RWPE2 (cell line): Measurements from ENCODE around the gene APBA1.
A peak's percentile ranks its signal among the peaks of the same experiment; 100 is the strongest.

Experiments used
- ATAC-seq: fragments of 200-7000 bp; cut with Tn5 transposase; 3 replicates; pipeline ENCODE4 v1.9.1; 2021; ENCODE audit warnings: low read depth
- DNase-seq: peaks from one replicate; pipeline ENCODE4 v3.0.0-alpha.2; 2020; ENCODE audit warnings: low spot score
- H3K27ac ChIP-seq: fragments of 450-650 bp; 2 replicates; pipeline ENCODE4 v1.5.1; 2017; ENCODE audit warnings: mild to moderate bottlenecking; ENCODE audit not compliant: poor library complexity, severe bottlenecking
- H3K27me3 ChIP-seq: fragments of 250-450 bp; sonication (Bioruptor Pico); 2 replicates; pipeline ENCODE4 v1.5.1; 2021; ENCODE audit warnings: mild to moderate bottlenecking, moderate library complexity; ENCODE audit not compliant: insufficient read depth, poor library complexity, severe bottlenecking
- H3K36me3 ChIP-seq: fragments of 250-450 bp; sonication (Bioruptor Pico); 2 replicates; pipeline ENCODE4 v1.5.1; 2020; ENCODE audit warnings: low read depth, mild to moderate bottlenecking, moderate library complexity
- H3K4me1 ChIP-seq: fragments of 250-450 bp; sonication (Bioruptor Pico); 2 replicates; pipeline ENCODE4 v1.5.1; 2021; ENCODE audit warnings: mild to moderate bottlenecking, moderate library complexity; ENCODE audit not compliant: insufficient read depth, poor library complexity, severe bottlenecking
- H3K4me3 ChIP-seq: fragments of 250-450 bp; sonication (Bioruptor Pico); 2 replicates; pipeline ENCODE4 v1.5.1; 2021; ENCODE audit warnings: mild to moderate bottlenecking, moderate library complexity; ENCODE audit not compliant: severe bottlenecking
- H3K9me3 ChIP-seq: fragments of 250-450 bp; sonication (Bioruptor Pico); 2 replicates; pipeline ENCODE4 v1.5.1; 2021; ENCODE audit warnings: mild to moderate bottlenecking, moderate library complexity; ENCODE audit not compliant: severe bottlenecking
- CTCF ChIP-seq: fragments of 450-650 bp; IDR thresholded peaks from one replicate; pipeline ENCODE4 v1.5.1; 2017; ENCODE audit warnings: mild to moderate bottlenecking, moderate library complexity; ENCODE audit not compliant: poor library complexity, severe bottlenecking

APBA1 gene

GRCh38 chr9:69593301-69593700 lies 78.9 kb downstream of the APBA1 start:
- Histone ChIP-seq H3K4me1 (no peaks in the 10 kb centered on the region), H3K27me3 (no peaks in the 10 kb centered on the region), H3K4me3 (no peak overlapping the region), H3K36me3 (no peaks in the 10 kb centered on the region), H3K9me3 (no peaks in the 10 kb centered on the region), H3K27ac (no peak overlapping the region)
- TF ChIP-seq CTCF, result no peak
- no peak for DNase-seq
- no peak for ATAC-seq

- H3K4me3 ChIP-seq, result no peak overlapping the region
- no peaks in the 10 kb centered on the region for H3K9me3 ChIP-seq
- no peak overlapping the region for H3K27ac ChIP-seq
- no peaks in the 10 kb centered on the region for H3K4me1 ChIP-seq
- H3K27me3 ChIP-seq, result no peaks in the 10 kb centered on the region
- no peak for TF ChIP-seq CTCF
- no peaks in the 10 kb centered on the region for H3K36me3 ChIP-seq
- ATAC-seq, result no peak
- no peak for DNase-seq
Measured at GRCh38 chr9:69590266-69590665, 81.9 kb downstream of the APBA1 start.

- no peaks in the 10 kb centered on the region for H3K27me3 ChIP-seq
- H3K27ac ChIP-seq, result no peak overlapping the region
- H3K9me3 ChIP-seq, result no peaks in the 10 kb centered on the region
- no peak for DNase-seq
- H3K4me3 ChIP-seq, result no peak overlapping the region
- no peaks in the 10 kb centered on the region for H3K36me3 ChIP-seq
- no peak for TF ChIP-seq CTCF
- ATAC-seq, result no peak
- no peaks in the 10 kb centered on the region for H3K4me1 ChIP-seq
Measured at GRCh38 chr9:69589156-69589555, 83.0 kb downstream of the APBA1 start.

GRCh38 chr9:69585571-69585970 lies 86.6 kb downstream of the APBA1 start:
- ATAC-seq, result peak; percentile 45; the same call in 1 of the 3 replicates
- H3K27me3 ChIP-seq, result no peaks in the 10 kb centered on the region
- H3K4me1 ChIP-seq, result peaks cover 7% of the 10 kb centered on the region
- H3K27ac ChIP-seq, result no peak overlapping the region
- no peaks in the 10 kb centered on the region for H3K9me3 ChIP-seq
- no peak for TF ChIP-seq CTCF
- no peak overlapping the region for H3K4me3 ChIP-seq
- H3K36me3 ChIP-seq, result no peaks in the 10 kb centered on the region
- no peak for DNase-seq

GRCh38 chr9:69584759-69585158 lies 87.4 kb downstream of the APBA1 start:
- no peak overlapping the region for H3K4me3 ChIP-seq
- no peaks in the 10 kb centered on the region for H3K36me3 ChIP-seq
- H3K27me3 ChIP-seq, result no peaks in the 10 kb centered on the region
- ATAC-seq (no peak; the same call in 2 of the 3 replicates), DNase-seq (no peak)
- no peak overlapping the region for H3K27ac ChIP-seq
- no peaks in the 10 kb centered on the region for H3K9me3 ChIP-seq
- H3K4me1 ChIP-seq, result peaks cover 7% of the 10 kb centered on the region
- TF ChIP-seq CTCF, result no peak
